Stomach (tissue), 4 donors: ENCODE measurements around the gene AKIP1.

Experiments used
- CTCF ChIP-seq, 7 experiments: fragments of 450-650 bp in 4 of 7; fragments of 200-600 bp in 3 of 7; sonication (generic) in 3 of 7; IDR thresholded peaks; one replicate each; pipeline ENCODE4 v1.5.1; 2016 to 2019; ENCODE audit warnings: antibody characterized with exemption in 7 of 7, control low read depth in 2 of 7, mild to moderate bottlenecking in 1 of 7
- POLR2A ChIP-seq, 4 donors: fragments of 450-650 bp; IDR thresholded peaks; one replicate each; pipeline ENCODE4 v1.6.1; 2016; ENCODE audit warnings: antibody characterized with exemption in 4 of 4, control low read depth in 2 of 4, mild to moderate bottlenecking in 1 of 4, moderate library complexity in 1 of 4

DNA sequence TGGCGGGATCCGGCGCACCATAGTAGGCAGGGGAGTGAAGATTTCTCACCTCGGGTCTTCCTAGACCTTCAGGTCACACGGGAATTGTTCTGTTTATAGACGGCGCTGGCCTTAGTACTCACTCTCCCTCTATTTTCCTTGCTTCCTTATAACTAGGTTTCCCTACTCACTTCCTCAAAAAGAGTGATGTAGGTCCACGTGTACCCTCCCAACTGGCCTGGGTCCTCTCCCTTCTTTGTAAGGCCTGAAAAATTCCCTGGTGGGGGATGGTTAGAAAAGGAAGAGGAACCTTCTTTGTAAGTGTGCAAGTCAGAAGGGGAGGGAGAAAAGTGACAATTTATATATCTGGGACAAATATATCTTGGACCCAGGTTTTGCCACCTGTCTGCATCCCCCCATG is 56.2 kb downstream of the AKIP1 start:
- TF ChIP-seq CTCF (IDR thresholded peaks at IDR 0.05) = no peak
- no peak for TF ChIP-seq POLR2A (IDR thresholded peaks at IDR 0.05)
